Thymus (tissue), 11 donors: ENCODE results near the gene CCDC88B. TPM values are rescaled to one million over a fixed set of nuclear protein-coding genes. Genes with fewer than 3 reads are reported as not detected.
A peak's percentile ranks its signal among the peaks of the same experiment; 100 is the strongest.

Experiments used
- DNase-seq, 9 donors: peaks; one replicate each; pipeline ENCODE4 v3.0.0-alpha.2; 2013; ENCODE audit warnings: low spot score in 9 of 9, low read depth in 6 of 9, missing footprints in 1 of 9
- H3K27ac ChIP-seq, 2 donors: one replicate each; pipeline ENCODE4 v1.5.1; 2013; ENCODE audit warnings: control low read depth in 1 of 2, low read depth in 1 of 2, low read length in 1 of 2, mild to moderate bottlenecking in 1 of 2, moderate library complexity in 1 of 2
- H3K27me3 ChIP-seq, 2 donors: one replicate each; pipeline ENCODE4 v1.5.1; 2013; ENCODE audit warnings: low read length in 1 of 2; ENCODE audit not compliant: control insufficient read depth in 2 of 2, insufficient read depth in 1 of 2
- H3K36me3 ChIP-seq, 2 donors: one replicate each; pipeline ENCODE4 v1.5.1; 2013; ENCODE audit warnings: low read length in 1 of 2, mild to moderate bottlenecking in 1 of 2, moderate library complexity in 1 of 2; ENCODE audit not compliant: control insufficient read depth in 2 of 2, insufficient read depth in 2 of 2
- H3K4me1 ChIP-seq, 2 donors: one replicate each; pipeline ENCODE4 v1.5.1; 2013; ENCODE audit warnings: low read length in 2 of 2; ENCODE audit not compliant: control insufficient read depth in 2 of 2, insufficient read depth in 2 of 2
- H3K4me3 ChIP-seq, 2 donors: one replicate each; pipeline ENCODE4 v1.5.1; 2013; ENCODE audit warnings: low read length in 2 of 2, control low read depth in 1 of 2, mild to moderate bottlenecking in 1 of 2
- H3K9me3 ChIP-seq, 2 donors: one replicate each; pipeline ENCODE4 v1.5.1; 2013; ENCODE audit warnings: low read length in 1 of 2, mild to moderate bottlenecking in 1 of 2; ENCODE audit not compliant: control insufficient read depth in 2 of 2, insufficient read depth in 1 of 2
- WGBS: extraction: QIAGEN DNeasy Blood & Tissue Kit; methylation state at CpG from one replicate; pipeline ENCODE4 v1.1.7; 2013; 5-methylcytosine and 5-hydroxymethylcytosine counted together
- polyA plus RNA-seq: library from polyadenylated mRNA; stranded (reverse); fragments of 200-250 nt; gene quantifications from one replicate; pipeline ENCODE4 v1.2.3, GENCODE V29; 2013
- total RNA-seq: library from RNA; stranded (reverse); fragments of 120-200 nt; gene quantifications from one replicate; pipeline ENCODE4 v1.2.4, GENCODE V29; 2013
- donor health status: healthy.

Gene CCDC88B
- total and polyA plus RNA-seq, 2 donors: 26.9 to 480 TPM

DNA sequence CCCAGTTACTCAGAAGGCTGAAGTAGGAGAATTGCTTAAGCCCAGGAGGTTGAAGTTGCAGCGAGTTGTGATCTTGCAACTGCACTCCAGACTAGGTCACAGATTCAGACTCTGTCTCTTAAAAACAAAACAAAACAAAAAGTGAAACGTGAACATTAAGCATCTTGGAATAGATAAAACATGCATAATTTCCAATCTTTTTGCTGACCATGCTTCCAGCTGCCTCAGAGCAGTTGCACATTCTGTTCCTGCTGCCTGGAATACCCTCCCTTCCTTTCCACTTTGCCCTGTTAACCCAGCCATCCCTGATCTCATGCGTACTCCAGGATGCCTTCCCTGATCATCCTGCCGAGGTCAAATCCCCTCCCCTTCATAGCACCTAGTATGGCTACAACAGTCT lies 718 bp upstream of the CCDC88B start:
- peak in 1 of 9 donors; percentile 31 for DNase-seq
- peak overlapping the region; percentile 61 to 64 for H3K4me3 ChIP-seq
- H3K27ac ChIP-seq: peak overlapping the region; percentile 86 to 92
- peaks cover 0 to 7% of the 10 kb centered on the region in 2 donors for H3K9me3 ChIP-seq
- H3K4me1 ChIP-seq: peaks cover 24 to 54% of the 10 kb centered on the region in 2 donors
- peaks cover 13 to 23% of the 10 kb centered on the region in 2 donors for H3K36me3 ChIP-seq
- WGBS: 87% methylated on average over 4 of the region's 4 CpGs
- no peaks in the 10 kb centered on the region for H3K27me3 ChIP-seq

DNA sequence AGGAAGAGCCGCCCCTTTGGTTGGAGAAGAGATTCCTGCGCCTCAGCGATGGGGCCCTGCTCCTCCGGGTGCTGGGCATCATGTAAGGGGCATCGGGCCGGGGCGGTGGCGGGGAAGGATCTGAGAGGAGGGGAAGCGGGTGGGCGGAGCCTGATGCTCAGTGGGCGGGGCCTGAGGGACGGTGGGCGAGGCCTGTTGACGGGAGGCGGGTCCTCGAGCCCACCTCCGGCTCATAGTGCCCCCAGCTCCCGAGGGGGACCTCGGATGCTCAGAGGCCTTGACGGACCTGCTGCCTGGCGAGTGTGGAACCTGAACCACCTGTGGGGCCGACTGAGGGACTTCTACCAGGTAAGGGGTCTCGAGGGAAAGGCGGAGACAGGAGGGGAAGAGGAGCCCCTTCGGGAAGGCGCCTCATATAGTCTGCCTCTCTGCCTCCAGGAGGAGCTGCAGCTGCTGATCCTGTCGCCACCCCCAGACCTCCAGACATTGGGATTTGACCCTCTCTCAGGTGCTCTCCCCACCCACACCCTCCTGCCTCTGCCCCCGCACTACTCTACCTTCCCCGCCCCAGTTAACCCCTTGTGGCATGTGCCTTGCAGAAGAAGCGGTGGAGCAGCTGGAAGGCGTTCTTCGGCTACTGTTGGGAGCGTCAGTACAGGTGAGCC lies 799 bp downstream of the CCDC88B start:
- Histone ChIP-seq H3K4me1 (peaks cover 24 to 49% of the 10 kb centered on the region in 2 donors), H3K9me3 (peaks cover 0 to 7% of the 10 kb centered on the region in 2 donors), H3K27me3 (no peaks in the 10 kb centered on the region), H3K36me3 (peaks cover 27 to 34% of the 10 kb centered on the region in 2 donors), H3K27ac (peak overlapping the region; percentile 86 to 92), H3K4me3 (peak overlapping the region; percentile 61 to 64)
- peak in 7 of 9 donors; percentile 69 to 88 (median 79) for DNase-seq
- 23% methylated on average over 33 of the region's 33 CpGs for WGBS

DNA sequence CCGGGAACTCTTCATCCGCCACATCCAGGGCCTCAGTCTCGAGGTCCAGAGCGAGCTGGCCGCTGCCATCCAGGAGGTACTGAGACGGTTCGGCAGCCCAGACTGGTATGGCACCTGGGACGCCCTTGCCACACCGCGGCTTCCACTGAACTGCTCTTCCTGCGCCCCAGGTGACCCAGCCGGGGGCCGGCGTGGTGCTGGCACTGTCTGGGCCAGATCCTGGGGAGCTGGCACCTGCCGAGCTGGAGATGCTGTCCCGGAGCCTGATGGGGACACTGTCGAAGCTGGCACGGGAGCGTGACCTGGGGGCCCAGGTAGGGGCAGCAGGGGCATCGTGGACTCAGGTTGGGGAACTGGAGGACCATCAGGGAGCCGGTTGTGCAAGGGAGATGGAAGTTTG lies 1.4 kb downstream of the CCDC88B start:
- Histone ChIP-seq H3K4me3 (peak overlapping the region in 1 of 2 donors; percentile 61), H3K27ac (no peak overlapping the region), H3K27me3 (no peaks in the 10 kb centered on the region), H3K4me1 (peaks cover 24 to 49% of the 10 kb centered on the region in 2 donors), H3K36me3 (peaks cover 31 to 34% of the 10 kb centered on the region in 2 donors), H3K9me3 (peaks cover 0 to 7% of the 10 kb centered on the region in 2 donors)
- DNase-seq: no peak
- 94% methylated on average over 21 of the region's 21 CpGs for WGBS

DNA sequence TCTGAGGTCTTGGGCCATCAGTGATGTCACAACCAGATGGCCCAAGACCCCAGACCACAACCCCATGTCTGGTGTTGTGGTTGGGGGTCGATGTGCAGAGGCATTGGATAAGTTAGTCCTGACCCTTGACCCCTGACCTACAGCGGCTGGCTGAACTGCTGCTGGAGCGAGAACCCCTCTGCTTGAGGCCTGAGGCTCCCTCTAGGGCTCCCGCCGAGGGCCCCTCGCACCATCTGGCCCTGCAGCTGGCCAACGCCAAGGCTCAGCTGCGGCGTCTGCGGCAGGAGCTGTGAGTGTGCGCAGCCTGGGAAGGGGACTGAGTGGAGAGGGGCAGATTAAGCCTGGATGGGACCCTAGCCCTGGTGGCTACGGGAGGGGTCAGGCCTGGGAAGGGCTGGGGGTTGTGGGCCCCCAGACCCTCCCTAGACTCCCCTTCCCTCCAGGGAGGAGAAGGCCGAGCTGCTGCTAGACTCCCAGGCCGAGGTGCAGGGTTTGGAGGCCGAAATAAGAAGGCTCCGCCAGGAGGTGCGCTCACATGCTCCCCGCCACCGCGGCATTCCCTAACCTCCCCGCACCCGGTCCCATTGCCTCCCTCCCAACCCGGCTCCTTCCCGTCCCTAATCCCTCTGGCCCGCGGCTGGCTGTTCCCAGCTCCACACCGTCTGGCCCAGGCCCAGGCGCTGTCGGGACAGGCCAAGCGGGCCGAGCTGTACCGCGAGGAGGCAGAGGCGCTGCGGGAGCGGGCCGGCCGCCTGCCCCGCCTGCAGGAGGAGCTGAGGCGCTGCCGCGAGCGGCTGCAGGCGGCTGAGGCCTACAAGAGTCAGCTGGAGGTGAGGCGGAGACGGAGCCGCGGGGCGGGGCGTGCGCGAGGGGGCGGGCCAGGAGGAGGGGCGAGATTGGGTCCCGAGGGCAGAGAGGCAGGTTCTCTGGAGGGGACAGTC lies 2.1 kb downstream of the CCDC88B start:
- WGBS: 43% methylated on average over 55 of the region's 55 CpGs
- peaks cover 24 to 49% of the 10 kb centered on the region in 2 donors for H3K4me1 ChIP-seq
- H3K4me3 ChIP-seq: peak overlapping the region; percentile 22 to 37
- H3K36me3 ChIP-seq: peaks cover 31 to 37% of the 10 kb centered on the region in 2 donors
- peak in 7 of 9 donors; percentile 71 to 92 (median 85) for DNase-seq
- no peaks in the 10 kb centered on the region for H3K27me3 ChIP-seq
- H3K9me3 ChIP-seq: peaks cover 0 to 6% of the 10 kb centered on the region in 2 donors
- peak overlapping the region; percentile 15 to 67 for H3K27ac ChIP-seq

DNA sequence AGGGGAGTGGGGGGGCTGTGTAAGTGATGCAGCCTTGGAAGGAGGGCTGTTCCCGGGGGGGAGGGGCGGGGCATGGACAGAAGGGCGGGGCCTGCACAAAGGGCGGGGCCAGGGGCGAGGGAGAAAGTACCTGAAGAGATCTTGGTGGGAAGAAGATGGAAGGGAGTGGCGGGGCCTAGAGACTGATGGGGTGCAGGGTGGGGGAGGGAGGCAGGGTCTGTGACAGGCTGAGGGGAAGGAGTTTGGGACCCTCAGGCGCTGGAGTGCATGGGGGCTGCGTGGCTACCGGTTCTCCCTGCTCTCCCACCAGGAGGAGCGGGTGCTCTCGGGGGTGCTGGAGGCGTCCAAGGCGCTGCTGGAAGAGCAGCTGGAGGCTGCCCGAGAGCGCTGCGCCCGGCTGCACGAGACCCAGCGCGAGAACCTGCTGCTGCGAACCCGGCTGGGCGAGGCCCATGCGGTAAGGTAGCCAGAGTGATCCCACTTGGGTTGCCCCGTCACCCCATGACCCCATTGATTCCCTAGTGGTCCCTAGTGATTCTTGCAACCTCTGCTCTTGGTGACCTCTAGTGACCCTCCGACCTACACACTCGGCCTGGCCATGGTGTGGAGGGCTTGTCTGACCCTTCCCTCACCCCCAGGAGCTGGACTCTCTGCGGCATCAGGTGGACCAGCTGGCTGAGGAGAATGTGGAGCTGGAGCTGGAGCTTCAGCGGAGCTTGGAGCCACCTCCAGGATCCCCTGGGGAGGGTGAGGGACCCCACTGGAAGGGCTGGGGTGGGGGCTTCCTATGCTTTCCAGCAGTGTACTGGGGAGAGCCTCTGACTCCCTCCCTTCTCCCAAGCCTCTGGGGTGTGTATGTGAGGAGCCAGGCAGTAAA lies 3.1 kb downstream of the CCDC88B start:
- Histone ChIP-seq H3K36me3 (peaks cover 31 to 32% of the 10 kb centered on the region in 2 donors), H3K9me3 (peaks cover 0 to 3% of the 10 kb centered on the region in 2 donors), H3K27me3 (no peaks in the 10 kb centered on the region), H3K4me3 (peak overlapping the region in 1 of 2 donors; percentile 37), H3K27ac (no peak overlapping the region), H3K4me1 (peaks cover 24 to 49% of the 10 kb centered on the region in 2 donors)
- 85% methylated on average over 29 of the region's 29 CpGs for WGBS
- DNase-seq: no peak

DNA sequence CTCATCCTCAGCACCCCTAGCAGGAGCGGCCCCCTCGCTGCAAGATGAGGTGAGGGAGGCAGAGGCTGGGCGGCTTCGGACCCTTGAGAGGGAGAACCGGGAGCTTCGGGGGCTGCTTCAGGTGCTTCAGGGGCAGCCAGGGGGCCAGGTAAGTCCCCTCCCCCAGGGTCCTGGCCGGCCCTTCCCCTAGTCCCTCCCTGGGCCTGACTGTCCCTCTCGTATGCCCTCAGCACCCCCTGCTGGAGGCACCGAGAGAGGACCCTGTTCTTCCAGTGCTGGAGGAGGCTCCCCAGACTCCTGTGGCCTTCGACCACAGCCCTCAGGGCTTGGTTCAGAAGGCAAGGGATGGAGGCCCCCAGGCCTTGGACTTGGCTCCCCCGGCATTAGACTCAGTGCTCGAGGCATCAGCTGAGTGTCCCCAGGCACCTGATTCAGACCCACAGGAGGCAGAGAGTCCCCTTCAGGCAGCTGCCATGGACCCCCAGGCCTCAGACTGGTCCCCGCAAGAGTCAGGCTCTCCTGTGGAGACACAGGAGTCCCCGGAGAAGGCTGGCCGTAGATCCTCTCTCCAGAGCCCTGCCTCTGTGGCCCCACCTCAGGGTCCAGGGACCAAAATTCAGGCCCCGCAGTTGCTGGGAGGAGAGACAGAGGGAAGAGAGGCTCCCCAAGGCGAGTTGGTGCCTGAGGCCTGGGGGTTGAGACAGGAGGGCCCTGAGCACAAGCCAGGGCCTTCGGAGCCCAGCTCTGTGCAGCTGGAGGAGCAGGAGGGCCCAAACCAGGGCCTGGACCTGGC lies 4.0 kb downstream of the CCDC88B start:
- WGBS: 97% methylated on average over 18 of the region's 18 CpGs
- no peak for DNase-seq
- Histone ChIP-seq H3K27ac (no peak overlapping the region), H3K4me1 (peaks cover 24 to 43% of the 10 kb centered on the region in 2 donors), H3K36me3 (peaks cover 34 to 35% of the 10 kb centered on the region in 2 donors), H3K9me3 (peaks cover 0 to 3% of the 10 kb centered on the region in 2 donors), H3K4me3 (no peak overlapping the region), H3K27me3 (no peaks in the 10 kb centered on the region)

DNA sequence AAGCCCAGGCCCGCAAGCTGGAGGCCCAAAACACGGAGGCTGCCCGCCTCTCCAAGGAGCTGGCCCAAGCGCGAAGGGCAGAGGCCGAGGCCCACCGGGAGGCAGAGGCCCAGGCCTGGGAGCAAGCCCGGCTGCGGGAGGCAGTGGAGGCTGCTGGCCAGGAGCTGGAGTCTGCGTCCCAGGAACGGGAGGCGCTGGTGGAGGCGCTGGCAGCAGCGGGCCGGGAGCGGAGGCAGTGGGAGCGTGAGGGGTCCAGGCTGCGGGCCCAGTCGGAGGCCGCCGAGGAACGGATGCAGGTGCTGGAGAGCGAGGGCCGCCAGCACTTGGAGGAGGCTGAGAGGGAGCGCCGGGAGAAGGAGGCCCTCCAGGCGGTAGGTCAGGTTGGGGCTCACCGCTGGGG lies 4.8 kb downstream of the CCDC88B start:
- Histone ChIP-seq H3K9me3 (peaks cover 0 to 3% of the 10 kb centered on the region in 2 donors), H3K27ac (no peak overlapping the region), H3K4me3 (no peak overlapping the region), H3K4me1 (peaks cover 17 to 35% of the 10 kb centered on the region in 2 donors), H3K36me3 (peaks cover 38% of the 10 kb centered on the region in 2 donors), H3K27me3 (no peaks in the 10 kb centered on the region)
- WGBS: 98% methylated on average over 28 of the region's 28 CpGs
- no peak for DNase-seq
